HG03108 (cell line): ENCODE results near the gene ECI2.
"Not testable (repeated sequence)": the region's sequence is repeated elsewhere in the genome, so short reads cannot be mapped to it uniquely, and the experiment has no call there.

Experiments
- ATAC-seq: cut with Tn5 transposase; IDR thresholded peaks from one replicate; pipeline ENCODE4 v1.9.1; 2021; ENCODE audit warnings: moderate library complexity; ENCODE audit not compliant: unreplicated experiment

Gene ECI2

DNA sequence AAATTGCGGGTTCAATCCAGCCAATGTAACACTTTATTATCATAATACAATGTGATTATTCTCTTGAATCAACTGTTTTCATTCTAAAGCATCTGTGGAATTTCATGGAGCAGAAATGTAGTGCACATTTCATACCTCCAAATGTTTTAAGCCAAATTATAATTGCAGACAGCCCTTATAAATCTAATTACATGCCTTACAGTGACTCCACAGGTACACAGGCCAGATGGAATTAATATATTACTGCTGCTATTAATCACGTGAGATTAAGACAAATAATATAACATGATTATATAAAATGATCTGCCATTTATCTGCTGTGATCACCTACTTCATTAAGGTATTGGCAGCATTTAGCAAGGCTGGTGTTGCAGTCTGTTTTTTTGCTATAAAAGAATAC, 9.7 kb upstream of the ECI2 start:
- ATAC-seq: no peak

- ATAC-seq: no peak
Measured at GRCh38 chr6:4139272-4139671, 3.9 kb upstream of the ECI2 start.

- no peak for ATAC-seq
Measured at GRCh38 chr6:4138186-4138585, 2.8 kb upstream of the ECI2 start.

DNA sequence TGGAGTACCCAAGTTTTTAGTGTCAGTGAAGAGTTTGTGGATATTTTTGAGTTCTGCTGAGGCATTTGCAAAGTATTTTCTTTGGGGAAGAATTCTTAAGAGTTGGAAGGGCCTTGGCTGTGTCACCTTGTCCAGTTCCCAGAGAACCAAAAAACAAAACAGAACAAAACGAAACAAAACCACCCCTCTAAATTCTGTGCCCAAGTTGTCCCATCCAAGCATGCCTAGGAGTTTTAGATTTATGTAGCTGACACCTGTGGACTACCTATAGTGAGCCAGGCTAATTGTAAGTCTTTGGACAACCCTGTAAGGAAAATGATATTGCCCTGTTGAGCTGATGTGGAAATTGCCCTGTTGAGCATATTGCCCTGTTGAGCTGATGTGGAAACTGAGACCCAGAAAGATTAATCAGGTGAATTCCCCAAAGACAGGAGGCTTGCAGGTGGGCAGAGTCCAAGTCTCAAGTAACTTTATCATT, 1.0 kb upstream of the ECI2 start:
- no peak for ATAC-seq

DNA sequence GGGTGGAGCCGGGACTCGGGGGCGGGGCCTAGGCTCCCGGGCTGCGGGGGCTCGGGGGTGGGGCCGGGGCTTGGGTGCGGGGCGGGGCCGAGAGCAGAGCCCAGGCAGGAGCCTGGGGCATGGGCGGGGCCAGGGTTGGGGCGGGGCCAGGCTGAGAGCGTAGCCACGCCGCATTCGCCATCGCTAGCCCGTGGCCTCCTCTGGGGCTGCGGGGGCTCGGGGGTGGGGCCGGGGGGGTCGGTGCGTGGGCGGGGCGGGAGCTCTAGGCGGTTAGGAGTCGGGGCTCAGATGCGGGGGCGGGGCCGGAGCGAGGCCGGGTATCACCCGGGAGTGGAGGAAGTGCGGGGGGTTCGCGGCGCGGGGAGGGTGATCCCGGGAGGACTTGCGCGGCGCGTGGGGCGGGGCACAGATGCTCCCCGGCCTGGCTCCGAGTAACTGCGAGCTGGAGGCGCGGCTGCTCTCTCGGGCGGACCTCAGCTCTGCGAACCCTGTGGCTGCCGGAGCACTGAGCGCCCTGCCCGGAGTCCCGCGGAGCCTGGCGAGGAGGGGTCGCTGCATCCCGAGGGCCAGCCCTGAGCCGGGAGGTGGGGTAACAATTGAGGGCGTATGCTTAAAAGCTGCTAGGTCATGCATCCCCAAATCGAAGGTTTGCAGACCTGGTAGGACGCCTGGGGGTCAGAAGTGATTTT, 434 bp upstream of the ECI2 start:
- peak; percentile 66 for ATAC-seq

GRCh38 chr6:4133941-4134838, 1.2 kb downstream of the ECI2 start:
- no peak for ATAC-seq

DNA sequence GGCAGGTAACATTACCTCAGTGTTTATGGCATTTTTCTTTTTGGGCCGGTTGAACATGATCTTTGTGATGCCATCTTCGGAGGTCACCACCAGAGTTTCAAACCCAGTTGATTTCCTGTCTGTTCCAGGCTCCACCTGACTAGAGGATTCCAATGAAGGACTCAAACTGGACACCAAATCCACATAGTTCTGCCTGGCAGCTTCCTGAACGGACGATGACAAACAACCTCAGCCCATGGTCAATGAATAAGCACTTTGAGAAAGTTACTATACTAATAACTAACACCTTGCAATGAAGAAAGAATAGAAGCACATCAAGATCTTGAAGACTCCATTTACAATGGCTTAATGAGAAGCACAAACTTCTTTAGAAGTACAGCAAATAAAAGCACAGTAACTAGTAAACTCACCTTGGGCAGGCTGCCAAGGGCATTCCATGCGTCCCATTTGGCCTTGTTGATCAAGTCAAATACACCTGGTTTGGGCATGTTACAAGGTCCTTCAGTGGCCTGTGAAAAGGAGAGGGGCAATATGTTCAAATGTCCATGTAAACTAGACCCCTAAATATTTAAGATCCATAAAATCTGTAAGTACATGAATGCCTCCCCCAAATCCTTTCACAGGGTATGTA, 4.9 kb downstream of the ECI2 start:
- ATAC-seq: no peak

- no peak for ATAC-seq
Measured at GRCh38 chr6:4129446-4129845, 5.9 kb downstream of the ECI2 start.

GRCh38 chr6:4128748-4129147, 6.6 kb downstream of the ECI2 start:
- no peak for ATAC-seq

DNA sequence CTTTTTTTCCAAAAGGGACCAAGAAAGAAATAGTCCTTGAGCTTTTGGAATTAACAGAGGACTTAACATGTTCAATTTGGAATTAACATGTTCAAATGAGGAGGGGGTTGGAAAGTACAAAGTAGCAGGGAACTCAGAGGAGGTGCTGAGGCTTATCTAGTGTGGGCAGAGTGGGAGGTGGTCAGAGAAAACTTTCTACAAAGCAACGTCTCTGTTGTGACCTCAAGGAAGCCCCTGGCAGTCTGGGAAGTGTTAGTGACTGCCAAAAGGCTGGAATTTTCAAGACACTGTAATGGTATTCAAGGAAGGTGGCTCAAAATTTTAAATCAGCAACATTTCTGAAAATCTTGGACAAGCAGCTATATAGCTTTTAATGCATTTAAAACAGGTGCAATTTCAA, 7.3 kb downstream of the ECI2 start:
- ATAC-seq: no peak

- ATAC-seq: no peak
Measured at GRCh38 chr6:4125933-4126864, 9.2 kb downstream of the ECI2 start.

- ATAC-seq: no peak
Measured at GRCh38 chr6:4125500-4125899, 9.9 kb downstream of the ECI2 start.

- ATAC-seq: no peak
Measured at GRCh38 chr6:4124351-4124750, 11.0 kb downstream of the ECI2 start.

DNA sequence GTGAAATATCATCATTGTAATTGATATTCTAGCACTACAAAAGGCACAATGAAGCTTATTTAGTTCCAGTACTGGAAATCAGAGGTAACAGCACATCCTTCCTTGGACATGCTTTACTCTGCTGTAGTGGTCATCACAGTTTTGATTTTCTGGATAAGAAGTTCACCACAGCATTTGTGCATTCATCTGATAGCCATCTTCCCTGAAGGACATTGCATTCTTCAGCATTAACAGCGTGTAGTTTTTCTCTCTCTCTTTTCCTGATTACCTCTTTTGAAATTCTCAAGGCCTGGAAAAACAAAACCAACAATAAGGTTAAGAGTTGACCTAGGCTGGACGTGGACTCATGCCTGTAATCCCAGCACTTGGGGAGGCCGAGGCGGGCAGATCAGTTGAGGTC, 19.6 kb downstream of the ECI2 start:
- ATAC-seq: no peak

- ATAC-seq: no peak
Measured at GRCh38 chr6:4114123-4114522, 21.3 kb downstream of the ECI2 start.

DNA sequence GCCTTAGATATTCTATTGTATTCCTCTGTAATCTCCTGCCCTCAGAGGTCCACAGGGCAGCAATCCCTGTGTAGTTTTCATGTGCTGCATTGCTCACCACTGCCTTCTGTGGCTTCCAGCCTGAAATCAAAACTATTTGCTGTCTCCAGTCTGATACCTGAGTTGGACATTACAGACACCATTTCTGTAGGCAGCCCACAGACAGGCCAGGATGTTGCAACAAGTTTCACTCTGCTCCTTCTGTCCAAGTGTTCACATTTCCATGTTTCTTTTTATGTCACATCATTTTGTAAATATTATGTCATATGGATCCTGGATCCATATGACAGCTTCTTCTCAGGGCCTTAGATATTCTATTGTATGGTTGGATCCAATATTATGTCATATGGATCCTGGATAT, 21.7 kb downstream of the ECI2 start:
- no peak for ATAC-seq

DNA sequence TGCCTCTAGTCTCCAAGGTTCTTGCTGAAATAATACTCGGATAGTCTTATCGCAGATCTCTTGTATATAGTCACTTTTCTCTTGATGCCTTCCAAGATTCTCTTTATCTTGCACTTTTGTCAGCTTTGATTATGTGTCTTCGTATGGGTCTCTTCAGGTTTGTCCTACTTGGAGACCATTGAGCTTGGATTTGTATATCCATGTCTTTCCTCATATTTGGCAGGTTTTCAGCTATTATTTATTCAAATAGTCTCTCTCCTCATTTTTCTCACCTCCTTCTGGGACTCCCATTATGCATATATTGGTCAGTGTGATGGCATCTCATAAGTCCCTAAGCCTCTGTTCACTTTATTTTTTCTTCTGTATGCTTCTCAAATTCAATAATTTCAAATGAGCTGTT, 23.0 kb downstream of the ECI2 start:
- no peak for ATAC-seq

DNA sequence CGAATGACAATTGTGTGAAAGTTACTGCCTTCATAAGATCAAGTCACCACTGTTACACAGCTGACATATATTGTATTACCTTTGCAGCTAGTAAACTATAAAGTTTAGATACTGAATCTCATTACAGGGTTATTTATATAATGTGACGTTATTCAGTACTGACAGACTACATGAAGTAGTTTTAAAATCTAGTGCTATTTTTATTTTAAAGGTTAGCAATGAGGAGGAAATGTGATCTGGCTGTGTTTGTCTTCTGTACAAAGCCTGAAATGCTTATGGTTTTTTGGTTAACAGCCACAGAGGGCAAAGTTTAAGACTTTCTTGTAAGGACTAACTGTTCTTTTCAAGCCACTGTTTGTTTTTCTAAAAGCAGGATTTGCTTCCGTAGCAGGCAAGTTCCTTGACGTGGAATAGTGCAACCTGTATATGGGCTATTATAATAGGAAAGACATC, 26.0 kb downstream of the ECI2 start:
- ATAC-seq: not testable (repeated sequence)

- ATAC-seq: no peak
Measured at GRCh38 chr6:4108561-4109093, 26.7 kb downstream of the ECI2 start.

GRCh38 chr6:4107873-4108272, 27.5 kb downstream of the ECI2 start:
- no peak for ATAC-seq
